ENCODE results near the gene TMEM161B.

Gene TMEM161B

GRCh38 chr5:88279584-88279983, 10.9 kb upstream of the TMEM161B start:
- Histone ChIP-seq H3K9me3 (ENCODE audit: insufficient read depth, low read depth, low read length) (0 out of 2 replicates have a peak, but pooled peaks cover 3% of the 10 kb centered on the region), H3K36me3 (ENCODE audit: insufficient read depth, low read length) (no peaks in the 10 kb centered on the region), H3K79me2 (ENCODE audit: insufficient read depth, low read length) (peaks cover 5% of the 10 kb centered on the region; the same call in 1 of the 2 replicates), H3K27me3 (ENCODE audit: insufficient read depth, low read length, poor library complexity, severe bottlenecking) (no peaks in the 10 kb centered on the region), H3K4me1 (ENCODE audit: insufficient read depth, low read length, poor library complexity, severe bottlenecking) (peaks cover 4% of the 10 kb centered on the region), H2AFZ (ENCODE audit: low read length) (no peak overlapping the region), H3K4me2 (ENCODE audit: low read depth, low read length, poor library complexity, severe bottlenecking) (no peak overlapping the region), H4K20me1 (ENCODE audit: insufficient read depth, low read length, poor library complexity, severe bottlenecking) (no peaks in the 10 kb centered on the region), H3F3A (ENCODE audit: low read depth) (no peaks in the 10 kb centered on the region), H3K4me3 (ENCODE audit: low read length, poor library complexity, severe bottlenecking) (no peak overlapping the region), H3K9me2 (replicated peaks; ENCODE audit: low read depth, low read length) (no peaks in the 10 kb centered on the region), H3K9ac (ENCODE audit: low read depth, low read length, poor library complexity, severe bottlenecking) (no peak overlapping the region)
- no peak for TF ChIP-seq EZH2phosphoT487 (IDR thresholded peaks at IDR 0.05; ENCODE audit: borderline replicate concordance)
- no peak for TF ChIP-seq CTCF (conservative IDR thresholded peaks at IDR 0.05; ENCODE audit: low read length)

- no peak overlapping the region for H3K4me2 ChIP-seq (ENCODE audit: low read depth, low read length, poor library complexity, severe bottlenecking)
- H3K4me3 ChIP-seq (ENCODE audit: low read length, poor library complexity, severe bottlenecking), result no peak overlapping the region
- TF ChIP-seq CTCF (conservative IDR thresholded peaks at IDR 0.05; ENCODE audit: low read length), result no peak
- TF ChIP-seq EZH2phosphoT487 (IDR thresholded peaks at IDR 0.05; ENCODE audit: borderline replicate concordance), result no peak
- no peaks in the 10 kb centered on the region for H3K9me2 ChIP-seq (replicated peaks; ENCODE audit: low read depth, low read length)
- no peak overlapping the region for H2AFZ ChIP-seq (ENCODE audit: low read length)
- peaks cover 24% of the 10 kb centered on the region for H3K4me1 ChIP-seq (ENCODE audit: insufficient read depth, low read length, poor library complexity, severe bottlenecking)
- H3K27me3 ChIP-seq (ENCODE audit: insufficient read depth, low read length, poor library complexity, severe bottlenecking), result no peaks in the 10 kb centered on the region
- H3K9ac ChIP-seq (ENCODE audit: low read depth, low read length, poor library complexity, severe bottlenecking), result no peak overlapping the region
- H3K36me3 ChIP-seq (ENCODE audit: insufficient read depth, low read length), result no peaks in the 10 kb centered on the region
- H3F3A ChIP-seq (ENCODE audit: low read depth), result no peaks in the 10 kb centered on the region
- peaks cover 12% of the 10 kb centered on the region for H4K20me1 ChIP-seq (ENCODE audit: insufficient read depth, low read length, poor library complexity, severe bottlenecking)
- H3K9me3 ChIP-seq (ENCODE audit: insufficient read depth, low read depth, low read length), result 0 out of 2 replicates have a peak, but pooled peaks cover 3% of the 10 kb centered on the region
- H3K79me2 ChIP-seq (ENCODE audit: insufficient read depth, low read length), result peaks cover 27% of the 10 kb centered on the region
Observed at GRCh38 chr5:88276378-88276777, 7.7 kb upstream of the TMEM161B start.

- H3K9ac ChIP-seq (ENCODE audit: low read depth, low read length, poor library complexity, severe bottlenecking), result no peak overlapping the region
- no peak overlapping the region for H3K4me2 ChIP-seq (ENCODE audit: low read depth, low read length, poor library complexity, severe bottlenecking)
- peaks cover 19% of the 10 kb centered on the region for H4K20me1 ChIP-seq (ENCODE audit: insufficient read depth, low read length, poor library complexity, severe bottlenecking)
- 0 out of 2 replicates have a peak, but pooled peaks cover 3% of the 10 kb centered on the region for H3K9me3 ChIP-seq (ENCODE audit: insufficient read depth, low read depth, low read length)
- H2AFZ ChIP-seq (ENCODE audit: low read length), result no peak overlapping the region
- H3K36me3 ChIP-seq (ENCODE audit: insufficient read depth, low read length), result no peaks in the 10 kb centered on the region
- peaks cover 35% of the 10 kb centered on the region for H3K79me2 ChIP-seq (ENCODE audit: insufficient read depth, low read length)
- peaks cover 29% of the 10 kb centered on the region for H3K4me1 ChIP-seq (ENCODE audit: insufficient read depth, low read length, poor library complexity, severe bottlenecking)
- H3K27me3 ChIP-seq (ENCODE audit: insufficient read depth, low read length, poor library complexity, severe bottlenecking), result no peaks in the 10 kb centered on the region
- H3K4me3 ChIP-seq (ENCODE audit: low read length, poor library complexity, severe bottlenecking), result no peak overlapping the region
- no peaks in the 10 kb centered on the region for H3F3A ChIP-seq (ENCODE audit: low read depth)
- TF ChIP-seq EZH2phosphoT487 (IDR thresholded peaks at IDR 0.05; ENCODE audit: borderline replicate concordance), result no peak
- no peak for TF ChIP-seq CTCF (conservative IDR thresholded peaks at IDR 0.05; ENCODE audit: low read length)
- H3K9me2 ChIP-seq (replicated peaks; ENCODE audit: low read depth, low read length), result no peaks in the 10 kb centered on the region
Observed at GRCh38 chr5:88275581-88275980, 6.9 kb upstream of the TMEM161B start.
